HG03432 (cell line): Measurements from ENCODE around the gene BACH2.
"Not testable (repeated sequence)": the region's sequence is repeated elsewhere in the genome, so short reads cannot be mapped to it uniquely, and the experiment has no call there.

Experiments
- ATAC-seq: cut with Tn5 transposase; IDR thresholded peaks from one replicate; pipeline ENCODE4 v1.9.1; 2021; ENCODE audit warnings: mild to moderate bottlenecking, moderate library complexity; ENCODE audit not compliant: unreplicated experiment

The BACH2 gene

GRCh38 chr6:90133664-90134063, 163.0 kb downstream of the BACH2 start:
- not testable (repeated sequence) for ATAC-seq

GRCh38 chr6:90131614-90132423, 164.8 kb downstream of the BACH2 start:
- no peak for ATAC-seq

GRCh38 chr6:90131125-90131524, 165.5 kb downstream of the BACH2 start:
- ATAC-seq: no peak

- not testable (repeated sequence) for ATAC-seq
Measured at GRCh38 chr6:90128687-90129086, 168.0 kb downstream of the BACH2 start.

GRCh38 chr6:90127595-90127994, 169.0 kb downstream of the BACH2 start:
- ATAC-seq: no peak

GRCh38 chr6:90126839-90127238, 169.8 kb downstream of the BACH2 start:
- ATAC-seq: no peak

GRCh38 chr6:90126181-90126580, 170.5 kb downstream of the BACH2 start:
- no peak for ATAC-seq

- ATAC-seq: no peak
Measured at GRCh38 chr6:90124874-90125510, 171.7 kb downstream of the BACH2 start.

- ATAC-seq: no peak
Measured at GRCh38 chr6:90123831-90124230, 172.8 kb downstream of the BACH2 start.

GRCh38 chr6:90121982-90122381, 174.7 kb downstream of the BACH2 start:
- ATAC-seq: peak; percentile 70

GRCh38 chr6:90120327-90120726, 176.3 kb downstream of the BACH2 start:
- no peak for ATAC-seq

- no peak for ATAC-seq
Measured at GRCh38 chr6:90119618-90120017, 177.0 kb downstream of the BACH2 start.

GRCh38 chr6:90118581-90118980, 178.1 kb downstream of the BACH2 start:
- no peak for ATAC-seq

- ATAC-seq: no peak
Measured at GRCh38 chr6:90118069-90118468, 178.6 kb downstream of the BACH2 start.

- ATAC-seq: not testable (repeated sequence)
Measured at GRCh38 chr6:90116126-90116525, 180.5 kb downstream of the BACH2 start.

GRCh38 chr6:90113389-90113788, 183.3 kb downstream of the BACH2 start:
- ATAC-seq: no peak

GRCh38 chr6:90111387-90111786, 185.3 kb downstream of the BACH2 start:
- no peak for ATAC-seq

- no peak for ATAC-seq
Measured at GRCh38 chr6:90110971-90111370, 185.7 kb downstream of the BACH2 start.

GRCh38 chr6:90109141-90109540, 187.5 kb downstream of the BACH2 start:
- ATAC-seq: no peak

- ATAC-seq: peak; percentile 91
Measured at GRCh38 chr6:90107771-90108282, 188.8 kb downstream of the BACH2 start.

GRCh38 chr6:90107371-90107770, 189.3 kb downstream of the BACH2 start:
- ATAC-seq: no peak

- ATAC-seq: no peak
Measured at GRCh38 chr6:90106449-90106848, 190.2 kb downstream of the BACH2 start.
